Measurements from ENCODE around the gene OTOGL. TPM values are rescaled to one million over a fixed set of nuclear protein-coding genes. Genes with fewer than 3 reads are reported as not detected.
"Not testable (repeated sequence)": the region's sequence is repeated elsewhere in the genome, so short reads cannot be mapped to it uniquely, and the experiment has no call there.

The OTOGL gene
- total RNA-seq, 1 donor from 2014 or later = not detected

GRCh38 chr12:80239867-80240266, 140.5 kb downstream of the OTOGL start:
- no peak for TF ChIP-seq CTCF (IDR thresholded peaks at IDR 0.05)
- DNase-seq (no peak), ATAC-seq (ENCODE audit: low read depth) (no peak)
- H3K36me3 Mint-ChIP-seq (ENCODE audit: low read depth) = no peaks in the 10 kb centered on the region
- ChIA-PET CTCF (no interaction called here), POLR2A (no interaction called here)
- H3K4me3 Mint-ChIP-seq = no peak overlapping the region
- H3K4me1 Mint-ChIP-seq = no peaks in the 10 kb centered on the region
- no peak overlapping the region for H3K27ac Mint-ChIP-seq
- H3K27me3 Mint-ChIP-seq = no peaks in the 10 kb centered on the region
- intact Hi-C loops (cut with micrococcal nuclease) = no loop called here
- H3K9me3 Mint-ChIP-seq = peaks cover 4% of the 10 kb centered on the region

DNA sequence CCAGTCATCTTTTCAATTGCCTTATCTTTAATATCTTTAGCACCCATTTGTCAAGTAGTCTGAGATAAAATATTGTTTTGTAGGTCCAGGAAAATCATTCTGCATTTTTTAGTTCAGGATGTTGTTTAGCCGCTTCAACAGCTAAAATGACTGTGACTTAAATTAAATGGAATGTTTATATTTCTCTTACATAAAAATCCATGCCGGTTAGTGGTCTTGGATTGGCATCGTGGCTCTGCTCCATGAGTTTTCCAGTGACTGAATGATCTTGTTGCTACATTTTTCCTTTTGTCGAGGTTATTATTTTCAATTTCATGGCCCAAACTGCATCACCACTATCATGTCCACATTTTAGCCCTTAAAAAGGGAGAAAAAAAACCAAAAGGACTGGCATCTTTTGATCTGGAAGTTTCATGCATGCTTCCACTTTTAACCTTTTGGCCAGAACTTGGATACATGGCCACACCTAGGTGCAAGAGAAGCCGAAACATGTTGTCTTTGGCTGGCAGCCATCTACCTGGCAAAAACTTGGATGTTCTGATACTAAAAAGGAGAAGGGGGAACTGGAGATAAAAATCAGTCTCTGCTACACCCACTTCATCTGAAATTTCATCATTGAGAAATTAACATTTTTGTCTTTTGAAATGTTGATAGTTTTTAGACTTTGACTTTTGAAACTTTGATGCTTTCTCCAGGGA, 142.4 kb downstream of the OTOGL start:
- no peaks in the 10 kb centered on the region for H3K4me1 Mint-ChIP-seq
- H3K4me3 Mint-ChIP-seq = no peak overlapping the region
- no peaks in the 10 kb centered on the region for H3K36me3 Mint-ChIP-seq (ENCODE audit: low read depth)
- H3K27me3 Mint-ChIP-seq = no peaks in the 10 kb centered on the region
- H3K9me3 Mint-ChIP-seq = peaks cover 4% of the 10 kb centered on the region
- no peak overlapping the region for H3K27ac Mint-ChIP-seq
- intact Hi-C loops (cut with micrococcal nuclease) = no loop called here
- ATAC-seq (ENCODE audit: low read depth) = no peak
- ChIA-PET CTCF (no interaction called here), POLR2A (no interaction called here)
- DNase-seq = no peak
- TF ChIP-seq CTCF (IDR thresholded peaks at IDR 0.05) = no peak

GRCh38 chr12:80242321-80242720, 143.0 kb downstream of the OTOGL start:
- CTCF ChIA-PET = no interaction called here
- Mint-ChIP-seq H3K4me3 (no peak overlapping the region), H3K27ac (no peak overlapping the region), H3K36me3 (ENCODE audit: low read depth) (no peaks in the 10 kb centered on the region), H3K4me1 (no peaks in the 10 kb centered on the region), H3K27me3 (no peaks in the 10 kb centered on the region), H3K9me3 (peaks cover 4% of the 10 kb centered on the region)
- no peak for TF ChIP-seq CTCF (IDR thresholded peaks at IDR 0.05)
- DNase-seq (no peak), ATAC-seq (ENCODE audit: low read depth) (no peak)
- POLR2A ChIA-PET = no interaction called here
- intact Hi-C loops (cut with micrococcal nuclease) = no loop called here

- H3K4me3 Mint-ChIP-seq; POLR2A ChIA-PET; intact Hi-C loops (cut with micrococcal nuclease); H3K36me3 Mint-ChIP-seq (ENCODE audit: low read depth); H3K27ac Mint-ChIP-seq; DNase-seq; H3K4me1 Mint-ChIP-seq; ATAC-seq (ENCODE audit: low read depth); H3K27me3 Mint-ChIP-seq; H3K9me3 Mint-ChIP-seq; CTCF ChIA-PET: not testable (repeated sequence)
Measured at GRCh38 chr12:80249581-80249980, 150.2 kb downstream of the OTOGL start.

DNA sequence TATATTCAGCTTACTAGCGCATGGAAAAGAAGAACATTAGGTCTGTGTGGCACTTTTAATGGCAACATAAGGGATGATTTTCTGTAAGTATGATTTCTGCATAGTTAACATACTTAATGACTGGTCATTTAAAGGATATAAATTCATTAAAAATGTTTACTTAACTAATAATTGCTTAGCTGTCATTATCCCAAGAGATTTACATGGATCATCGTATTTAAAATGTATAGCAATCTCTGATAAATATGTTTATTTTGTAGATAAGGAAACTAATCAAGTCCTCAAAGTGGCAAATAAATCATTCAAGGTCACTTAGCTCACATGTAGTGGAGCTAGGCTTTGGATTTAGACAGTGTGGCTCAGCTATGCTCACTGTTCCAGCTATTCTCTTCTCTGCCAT, 158.6 kb downstream of the OTOGL start:
- TF ChIP-seq CTCF (IDR thresholded peaks at IDR 0.05) = no peak
- POLR2A ChIA-PET = no interaction called here
- ATAC-seq (ENCODE audit: low read depth) (no peak), DNase-seq (no peak)
- H3K27ac Mint-ChIP-seq = no peak overlapping the region
- H3K4me3 Mint-ChIP-seq = no peak overlapping the region
- CTCF ChIA-PET = interaction anchor here (1.0 to 1.7 kb wide), 2 partner anchors 9 to 11 kb away, joined by 3 to 7 read pairs; no protein-coding TSS in a partner anchor
- no peaks in the 10 kb centered on the region for H3K27me3 Mint-ChIP-seq
- intact Hi-C loops (cut with micrococcal nuclease) = no loop called here
- H3K9me3 Mint-ChIP-seq = no peaks in the 10 kb centered on the region
- no peaks in the 10 kb centered on the region for H3K4me1 Mint-ChIP-seq
- H3K36me3 Mint-ChIP-seq (ENCODE audit: low read depth) = no peaks in the 10 kb centered on the region

- DNase-seq (no peak), ATAC-seq (ENCODE audit: low read depth) (no peak)
- ChIA-PET POLR2A (no interaction called here), CTCF (interaction anchor here (2.6 kb wide), 1 partner anchor 10 kb away, joined by 9 read pairs; no protein-coding TSS in a partner anchor)
- intact Hi-C loops (cut with micrococcal nuclease) = no loop called here
- no peaks in the 10 kb centered on the region for H3K9me3 Mint-ChIP-seq
- no peaks in the 10 kb centered on the region for H3K27me3 Mint-ChIP-seq
- no peak for TF ChIP-seq CTCF (IDR thresholded peaks at IDR 0.05)
- H3K36me3 Mint-ChIP-seq (ENCODE audit: low read depth) = no peaks in the 10 kb centered on the region
- no peaks in the 10 kb centered on the region for H3K4me1 Mint-ChIP-seq
- no peak overlapping the region for H3K4me3 Mint-ChIP-seq
- H3K27ac Mint-ChIP-seq = no peak overlapping the region
Measured at GRCh38 chr12:80260269-80260668, 160.9 kb downstream of the OTOGL start.

All from activated B cell treated with CpG ODN at 0.5 μM for 24 hours (primary cell).